GM12874 (cell line): Measurements from ENCODE around the gene RPS6KA3.

Experiments used
- CTCF ChIP-seq: IDR thresholded peaks from 2 replicates; pipeline ENCODE4 v1.5.1; 2011; ENCODE audit warnings: low read depth, mild to moderate bottlenecking, control low read depth, low read length, moderate library complexity; ENCODE audit not compliant: insufficient read depth

The RPS6KA3 gene

GRCh38 chrX:20228245-20228644 lies 38.5 kb downstream of the RPS6KA3 start:
- TF ChIP-seq CTCF, result no peak

- TF ChIP-seq CTCF, result no peak
These were observed 39.6 kb downstream of the RPS6KA3 start for GRCh38 chrX:20227116-20227515.

GRCh38 chrX:20225488-20225833 lies 41.2 kb downstream of the RPS6KA3 start:
- no peak for TF ChIP-seq CTCF

GRCh38 chrX:20224814-20225487 lies 41.8 kb downstream of the RPS6KA3 start:
- TF ChIP-seq CTCF, result no peak

GRCh38 chrX:20221902-20222301 lies 44.8 kb downstream of the RPS6KA3 start:
- TF ChIP-seq CTCF, result no peak

GRCh38 chrX:20218836-20219505 lies 47.7 kb downstream of the RPS6KA3 start:
- no peak for TF ChIP-seq CTCF

- no peak for TF ChIP-seq CTCF
These were observed 48.8 kb downstream of the RPS6KA3 start for GRCh38 chrX:20217906-20218305.
